ENCODE measurements around the gene CARNS1. TPM values are rescaled to one million over a fixed set of nuclear protein-coding genes. Genes with fewer than 3 reads are reported as not detected.

CARNS1 gene
- total RNA-seq, 1 donor from 2014 or later: 0.29 TPM

- Mint-ChIP-seq H3K36me3 (ENCODE audit: insufficient read depth) (no peaks in the 10 kb centered on the region), H3K27ac (no peak overlapping the region), H3K27me3 (peaks cover 15% of the 10 kb centered on the region), H3K4me3 (ENCODE audit: low read depth) (no peak overlapping the region), H3K9me3 (ENCODE audit: low read depth) (no peaks in the 10 kb centered on the region), H3K4me1 (ENCODE audit: low read depth) (peaks cover 6% of the 10 kb centered on the region)
- DNase-seq (ENCODE audit: low spot score, unreplicated experiment): no peak
- TF ChIP-seq CTCF (IDR thresholded peaks at IDR 0.05; ENCODE audit: unreplicated experiment): no peak
Observed at GRCh38 chr11:67404515-67405195, 10.8 kb upstream of the CARNS1 start.

GRCh38 chr11:67405196-67405567 lies 10.3 kb upstream of the CARNS1 start:
- Mint-ChIP-seq H3K4me1 (ENCODE audit: low read depth) (peaks cover 6% of the 10 kb centered on the region), H3K27me3 (peaks cover 15% of the 10 kb centered on the region), H3K36me3 (ENCODE audit: insufficient read depth) (no peaks in the 10 kb centered on the region), H3K27ac (no peak overlapping the region), H3K4me3 (ENCODE audit: low read depth) (no peak overlapping the region), H3K9me3 (ENCODE audit: low read depth) (no peaks in the 10 kb centered on the region)
- no peak for DNase-seq (ENCODE audit: low spot score, unreplicated experiment)
- no peak for TF ChIP-seq CTCF (IDR thresholded peaks at IDR 0.05; ENCODE audit: unreplicated experiment)

- Mint-ChIP-seq H3K27ac (no peak overlapping the region), H3K27me3 (peaks cover 15% of the 10 kb centered on the region), H3K9me3 (ENCODE audit: low read depth) (no peaks in the 10 kb centered on the region), H3K36me3 (ENCODE audit: insufficient read depth) (no peaks in the 10 kb centered on the region), H3K4me1 (ENCODE audit: low read depth) (peaks cover 1% of the 10 kb centered on the region), H3K4me3 (ENCODE audit: low read depth) (no peak overlapping the region)
- no peak for DNase-seq (ENCODE audit: low spot score, unreplicated experiment)
- TF ChIP-seq CTCF (IDR thresholded peaks at IDR 0.05; ENCODE audit: unreplicated experiment): no peak
Observed at GRCh38 chr11:67405688-67406339, 9.7 kb upstream of the CARNS1 start.

GRCh38 chr11:67406420-67406968 lies 9.0 kb upstream of the CARNS1 start:
- DNase-seq (ENCODE audit: low spot score, unreplicated experiment): no peak
- H3K36me3 Mint-ChIP-seq (ENCODE audit: insufficient read depth): no peaks in the 10 kb centered on the region
- H3K27me3 Mint-ChIP-seq: peaks cover 18% of the 10 kb centered on the region
- H3K27ac Mint-ChIP-seq: no peak overlapping the region
- H3K4me3 Mint-ChIP-seq (ENCODE audit: low read depth): no peak overlapping the region
- peaks cover 1% of the 10 kb centered on the region for H3K4me1 Mint-ChIP-seq (ENCODE audit: low read depth)
- TF ChIP-seq CTCF (IDR thresholded peaks at IDR 0.05; ENCODE audit: unreplicated experiment): no peak
- no peaks in the 10 kb centered on the region for H3K9me3 Mint-ChIP-seq (ENCODE audit: low read depth)

GRCh38 chr11:67406969-67407687 lies 8.3 kb upstream of the CARNS1 start:
- H3K27me3 Mint-ChIP-seq: peaks cover 22% of the 10 kb centered on the region
- no peak overlapping the region for H3K27ac Mint-ChIP-seq
- TF ChIP-seq CTCF (IDR thresholded peaks at IDR 0.05; ENCODE audit: unreplicated experiment): no peak
- no peak overlapping the region for H3K4me3 Mint-ChIP-seq (ENCODE audit: low read depth)
- no peak for DNase-seq (ENCODE audit: low spot score, unreplicated experiment)
- peaks cover 1% of the 10 kb centered on the region for H3K4me1 Mint-ChIP-seq (ENCODE audit: low read depth)
- H3K9me3 Mint-ChIP-seq (ENCODE audit: low read depth): no peaks in the 10 kb centered on the region
- H3K36me3 Mint-ChIP-seq (ENCODE audit: insufficient read depth): no peaks in the 10 kb centered on the region
